Caco-2 (cell line): ENCODE measurements around the gene DDX59. TPM values are rescaled to one million over a fixed set of nuclear protein-coding genes. Genes with fewer than 3 reads are reported as not detected.

ENCODE experiments used
- BruUV-seq: library from RNA; stranded (reverse); fragments of 400-500 nt; replicated peaks from 2 replicates; lab custom pipeline; 2021; lab: Mats Ljungman, UMichigan
- CTCF ChIA-PET: fragments of 300-600 bp; sonication (Branson Sonifier 250); formaldehyde crosslinking; loops from one replicate; lab custom pipeline; 2022; ENCODE audit warnings: antibody characterized with exemption; lab: Charles Lee
- POLR2A ChIA-PET: fragments of 300-600 bp; sonication (Branson Sonifier 250); formaldehyde crosslinking; loops from one replicate; lab custom pipeline; 2022; ENCODE audit warnings: antibody characterized with exemption; lab: Charles Lee
- DNase-seq, 2 experiments: peaks; one replicate each; pipeline versions ENCODE4 v3.0.0 to v3.0.0-alpha.2; 2020 to 2022
- H3K27me3 ChIP-seq: replicated peaks from 2 replicates; pipeline ENCODE4 v1.6.0; 2011; ENCODE audit warnings: low read length; ENCODE audit not compliant: control insufficient read depth, insufficient read depth
- H3K36me3 ChIP-seq: 2 replicates; pipeline ENCODE4 v1.5.1; 2011; ENCODE audit warnings: low read length; ENCODE audit not compliant: control insufficient read depth, insufficient read depth
- H3K4me1 ChIP-seq: fragments of 250-450 bp; sonication (Bioruptor Pico); 2 replicates; pipeline ENCODE4 v1.5.1; 2020; ENCODE audit warnings: mild to moderate bottlenecking
- H3K4me3 ChIP-seq: 2 replicates; pipeline ENCODE4 v1.5.1; 2011; ENCODE audit warnings: low read depth, mild to moderate bottlenecking, control low read depth, low read length
- H3K9me3 ChIP-seq: fragments of 250-450 bp; sonication (Bioruptor Pico); 2 replicates; pipeline ENCODE4 v1.5.1; 2020; ENCODE audit warnings: mild to moderate bottlenecking, moderate library complexity
- H3K27ac Mint-ChIP-seq: one replicate; pipeline ENCODE4 v1.8.0; 2022; ENCODE audit warnings: mixed read lengths; ENCODE audit not compliant: unreplicated experiment
- H3K27me3 Mint-ChIP-seq: one replicate; pipeline ENCODE4 v1.8.0; 2022; ENCODE audit warnings: mixed read lengths; ENCODE audit not compliant: insufficient read depth, unreplicated experiment
- H3K36me3 Mint-ChIP-seq: one replicate; pipeline ENCODE4 v1.8.0; 2022; ENCODE audit warnings: mild to moderate bottlenecking, mixed read lengths; ENCODE audit not compliant: insufficient read depth, unreplicated experiment
- H3K4me1 Mint-ChIP-seq: one replicate; pipeline ENCODE4 v1.8.0; 2022; ENCODE audit warnings: low read depth, mixed read lengths; ENCODE audit not compliant: unreplicated experiment
- H3K4me3 Mint-ChIP-seq: one replicate; pipeline ENCODE4 v1.8.0; 2022; ENCODE audit warnings: mild to moderate bottlenecking, moderate library complexity, mixed read lengths; ENCODE audit not compliant: unreplicated experiment
- H3K9me3 Mint-ChIP-seq: one replicate; pipeline ENCODE4 v1.8.0; 2022; ENCODE audit warnings: mixed read lengths; ENCODE audit not compliant: unreplicated experiment
- CTCF ChIP-seq, 2 experiments: fragments of 200-600 bp in 1 of 2; IDR thresholded peaks; 1 replicate in 1 of 2; 2 replicates in 1 of 2; pipeline versions ENCODE4 v1.5.1 to v1.8.0; 2011 to 2022; ENCODE audit warnings: antibody characterized with exemption in 1 of 2, control low read depth in 1 of 2, inconsistent platforms in 1 of 2, low read depth in 1 of 2, low read length in 1 of 2, mild to moderate bottlenecking in 1 of 2, moderate library complexity in 1 of 2; ENCODE audit not compliant: insufficient read depth in 1 of 2, severe bottlenecking in 1 of 2, unreplicated experiment in 1 of 2
- intact Hi-C: fragments of 100-400 bp; cut with micrococcal nuclease; formaldehyde crosslinking; loops from one replicate; pipeline ENCODE4 v1.10.0; 2022; ENCODE audit not compliant: unreplicated experiment
- total RNA-seq: library from RNA; stranded (reverse); gene quantifications from 2 replicates; pipeline ENCODE4 v1.2.3, GENCODE V29; 2022

The DDX59 gene
- total RNA-seq, 1 experiment from 2014 or later, result 13.5 TPM

GRCh38 chr1:200692316-200692715 is 22.6 kb upstream of the DDX59 start:
- no peak for DNase-seq
- intact Hi-C loops, result no loop called here
- no peak for TF ChIP-seq CTCF (IDR thresholded peaks at IDR 0.05; ENCODE audit: insufficient read depth in 1 of 2, low read depth in 1 of 2, low read length in 1 of 2, severe bottlenecking in 1 of 2, unreplicated experiment in 1 of 2)
- H3K27ac Mint-ChIP-seq, result no peak overlapping the region
- no peaks in the 10 kb centered on the region for H3K27me3 Mint-ChIP-seq
- H3K27me3 ChIP-seq, result no peaks in the 10 kb centered on the region
- ChIA-PET CTCF (no interaction called here), POLR2A (no interaction called here)
- no peaks in the 10 kb centered on the region for H3K4me1 Mint-ChIP-seq
- H3K9me3 ChIP-seq, result no peaks in the 10 kb centered on the region
- no peak overlapping the region for H3K4me3 Mint-ChIP-seq
- no peaks in the 10 kb centered on the region for H3K9me3 Mint-ChIP-seq
- H3K36me3 Mint-ChIP-seq, result no peaks in the 10 kb centered on the region
- no peaks in the 10 kb centered on the region for H3K36me3 ChIP-seq
- BruUV-seq, result no TSS peak
- no peak overlapping the region for H3K4me3 ChIP-seq
- H3K4me1 ChIP-seq, result no peaks in the 10 kb centered on the region

GRCh38 chr1:200686620-200687019 is 16.9 kb upstream of the DDX59 start:
- ChIA-PET POLR2A (no interaction called here), CTCF (no interaction called here)
- Mint-ChIP-seq H3K4me3 (no peak overlapping the region), H3K27me3 (no peaks in the 10 kb centered on the region), H3K27ac (no peak overlapping the region), H3K9me3 (no peaks in the 10 kb centered on the region), H3K36me3 (no peaks in the 10 kb centered on the region), H3K4me1 (no peaks in the 10 kb centered on the region)
- no peak overlapping the region for H3K4me3 ChIP-seq
- no peaks in the 10 kb centered on the region for H3K27me3 ChIP-seq
- no peak for TF ChIP-seq CTCF (IDR thresholded peaks at IDR 0.05; ENCODE audit: insufficient read depth in 1 of 2, low read depth in 1 of 2, low read length in 1 of 2, severe bottlenecking in 1 of 2, unreplicated experiment in 1 of 2)
- no peaks in the 10 kb centered on the region for H3K9me3 ChIP-seq
- intact Hi-C loops, result no loop called here
- no peak for DNase-seq
- BruUV-seq, result no TSS peak
- H3K36me3 ChIP-seq, result no peaks in the 10 kb centered on the region
- H3K4me1 ChIP-seq, result no peaks in the 10 kb centered on the region

- Histone ChIP-seq H3K27me3 (no peaks in the 10 kb centered on the region), H3K36me3 (no peaks in the 10 kb centered on the region), H3K9me3 (no peaks in the 10 kb centered on the region), H3K4me3 (no peak overlapping the region), H3K4me1 (no peaks in the 10 kb centered on the region)
- no peak for DNase-seq
- ChIA-PET POLR2A (interaction anchor here (1.3 kb wide), 1 partner anchor 14 kb away, joined by 4 read pairs; the partner anchor contains the start of gene DDX59), CTCF (no interaction called here)
- no TSS peak for BruUV-seq
- H3K27ac Mint-ChIP-seq, result no peak overlapping the region
- H3K9me3 Mint-ChIP-seq, result no peaks in the 10 kb centered on the region
- no peak for TF ChIP-seq CTCF (IDR thresholded peaks at IDR 0.05; ENCODE audit: insufficient read depth in 1 of 2, low read depth in 1 of 2, low read length in 1 of 2, severe bottlenecking in 1 of 2, unreplicated experiment in 1 of 2)
- no peaks in the 10 kb centered on the region for H3K36me3 Mint-ChIP-seq
- no peaks in the 10 kb centered on the region for H3K4me1 Mint-ChIP-seq
- H3K27me3 Mint-ChIP-seq, result no peaks in the 10 kb centered on the region
- no peak overlapping the region for H3K4me3 Mint-ChIP-seq
- intact Hi-C loops, result no loop called here
Observed at GRCh38 chr1:200684015-200684414, 14.3 kb upstream of the DDX59 start.
